Body of pancreas (tissue), 4 donors: ENCODE data around the gene SLC2A3.

ENCODE experiments used
- POLR2A ChIP-seq, 3 donors: fragments of 450-650 bp; IDR thresholded peaks; one replicate each; pipeline ENCODE4 v1.6.1; 2016; ENCODE audit warnings: antibody characterized with exemption in 3 of 3, mild to moderate bottlenecking in 2 of 3
- TF ChIP-seq, protein P1 (sequence below), 7 experiments: fragments of 450-650 bp in 4 of 7; fragments of 200-600 bp in 3 of 7; sonication (generic) in 3 of 7; IDR thresholded peaks; one replicate each; pipeline ENCODE4 v1.5.1; 2016 to 2019; ENCODE audit warnings: antibody characterized with exemption in 7 of 7

DNA sequence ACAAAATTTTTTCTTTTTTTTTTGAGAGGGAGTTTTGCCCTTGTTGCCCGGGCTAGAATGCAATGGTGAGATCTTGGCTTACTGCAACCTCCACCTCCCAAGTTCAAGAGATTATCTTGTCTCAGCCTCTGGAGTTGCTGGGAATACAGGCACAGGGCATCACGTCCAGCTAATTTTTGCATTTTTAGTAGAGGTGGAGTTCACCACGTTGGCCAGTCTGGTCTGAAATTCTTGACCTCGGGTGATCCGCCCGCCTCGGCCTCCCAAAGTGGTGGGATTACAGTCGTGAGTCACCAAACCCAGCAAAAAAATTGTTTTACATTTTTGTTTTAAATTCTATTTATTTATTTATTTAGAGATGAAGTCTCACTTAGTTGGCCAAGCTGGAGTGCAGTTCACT is 58.6 kb downstream of the SLC2A3 start:
- no peak for TF ChIP-seq POLR2A (IDR thresholded peaks at IDR 0.05)
- TF ChIP-seq, protein P1, sequence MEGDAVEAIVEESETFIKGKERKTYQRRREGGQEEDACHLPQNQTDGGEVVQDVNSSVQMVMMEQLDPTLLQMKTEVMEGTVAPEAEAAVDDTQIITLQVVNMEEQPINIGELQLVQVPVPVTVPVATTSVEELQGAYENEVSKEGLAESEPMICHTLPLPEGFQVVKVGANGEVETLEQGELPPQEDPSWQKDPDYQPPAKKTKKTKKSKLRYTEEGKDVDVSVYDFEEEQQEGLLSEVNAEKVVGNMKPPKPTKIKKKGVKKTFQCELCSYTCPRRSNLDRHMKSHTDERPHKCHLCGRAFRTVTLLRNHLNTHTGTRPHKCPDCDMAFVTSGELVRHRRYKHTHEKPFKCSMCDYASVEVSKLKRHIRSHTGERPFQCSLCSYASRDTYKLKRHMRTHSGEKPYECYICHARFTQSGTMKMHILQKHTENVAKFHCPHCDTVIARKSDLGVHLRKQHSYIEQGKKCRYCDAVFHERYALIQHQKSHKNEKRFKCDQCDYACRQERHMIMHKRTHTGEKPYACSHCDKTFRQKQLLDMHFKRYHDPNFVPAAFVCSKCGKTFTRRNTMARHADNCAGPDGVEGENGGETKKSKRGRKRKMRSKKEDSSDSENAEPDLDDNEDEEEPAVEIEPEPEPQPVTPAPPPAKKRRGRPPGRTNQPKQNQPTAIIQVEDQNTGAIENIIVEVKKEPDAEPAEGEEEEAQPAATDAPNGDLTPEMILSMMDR (IDR thresholded peaks at IDR 0.05): no peak
